ENCODE data around the gene RNF145.
"Not testable (repeated sequence)": the region's sequence is repeated elsewhere in the genome, so short reads cannot be mapped to it uniquely, and the experiment has no call there.

RNF145 gene

DNA sequence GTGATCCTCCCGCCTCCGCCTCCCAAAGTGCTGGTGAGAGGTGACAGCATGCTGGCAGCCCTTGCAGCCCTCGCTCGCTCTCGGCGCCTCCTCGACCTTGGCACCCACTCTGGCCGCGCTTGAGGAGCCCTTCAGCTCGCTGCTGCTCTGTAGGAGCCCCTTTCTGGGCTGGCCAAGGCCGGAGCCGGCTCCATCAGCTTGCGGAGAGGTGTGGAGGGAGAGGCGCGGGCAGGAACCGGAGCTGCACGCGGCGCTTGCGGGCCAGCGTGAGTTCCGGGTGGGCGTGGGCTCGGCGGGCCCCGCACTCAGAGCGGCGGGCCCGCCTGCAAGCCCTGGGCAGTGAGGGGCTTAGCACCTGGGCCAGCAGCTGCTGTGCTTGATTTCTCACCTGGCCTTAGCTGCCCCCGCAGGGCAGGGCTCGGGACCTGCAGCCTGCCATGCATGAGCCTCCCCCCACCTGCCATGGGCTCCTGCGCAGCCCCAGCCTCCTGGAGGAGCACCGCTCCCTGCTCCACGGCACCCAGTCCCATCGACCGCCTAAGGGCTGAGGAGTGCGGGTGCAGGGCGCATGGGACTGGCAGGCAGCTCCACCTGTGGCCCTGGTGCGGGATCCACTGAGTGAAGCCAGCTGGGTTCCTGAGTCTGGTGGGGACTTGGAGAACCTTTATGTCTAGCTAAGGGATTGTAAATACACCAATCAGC, 90.2 kb downstream of the RNF145 start:
- not testable (repeated sequence) for DNase-seq (ENCODE audit: low read depth, low spot score)

DNA sequence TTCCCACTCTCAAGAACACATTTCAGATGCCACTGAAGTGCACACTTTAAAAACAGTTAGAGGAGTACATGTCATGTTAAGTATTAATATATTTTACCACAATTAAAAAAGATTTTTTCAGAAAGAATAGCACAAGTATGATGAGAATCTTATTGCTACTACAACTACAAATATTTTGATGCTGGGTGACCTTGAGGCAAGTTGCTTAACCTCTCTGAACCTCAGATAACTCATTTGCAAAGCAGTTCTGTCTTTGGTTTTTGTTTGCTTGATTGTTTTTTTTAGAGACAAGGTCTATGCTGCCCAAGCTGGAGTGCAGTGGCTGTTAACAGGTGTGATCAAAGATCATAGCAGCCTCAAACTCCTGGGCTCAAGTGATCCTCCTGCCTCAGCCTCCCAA, 95.9 kb downstream of the RNF145 start:
- no peak for DNase-seq (ENCODE audit: low read depth, low spot score)

DNA sequence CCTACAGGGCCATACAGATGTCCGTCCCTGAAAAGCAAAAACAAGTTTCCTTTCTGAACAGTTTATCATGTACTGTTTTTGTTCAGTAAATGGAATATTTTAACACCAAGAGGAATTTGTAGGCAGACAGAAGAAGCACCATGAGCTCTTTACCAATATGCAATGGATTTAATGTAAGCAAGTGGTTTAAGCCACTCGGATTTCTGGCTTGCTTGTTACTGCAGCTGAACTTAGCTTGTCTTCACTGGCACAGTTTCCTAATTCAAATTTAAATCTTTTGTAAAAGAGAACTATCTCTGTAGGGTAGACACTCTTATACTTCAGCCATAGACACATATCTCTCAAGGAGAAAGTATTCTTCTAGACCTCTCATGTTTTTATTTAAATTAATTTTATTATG, 96.9 kb downstream of the RNF145 start:
- DNase-seq (ENCODE audit: low read depth, low spot score), result no peak
